GM18502 (cell line): ENCODE measurements around the gene DPEP3.
"Not testable (repeated sequence)": the region's sequence is repeated elsewhere in the genome, so short reads cannot be mapped to it uniquely, and the experiment has no call there.

Source experiments
- ATAC-seq: cut with Tn5 transposase; IDR thresholded peaks from one replicate; pipeline ENCODE4 v1.9.1; 2021; ENCODE audit warnings: mild to moderate bottlenecking; ENCODE audit not compliant: unreplicated experiment, poor library complexity

DPEP3 gene

GRCh38 chr16:67948015-67948414, 32.3 kb downstream of the DPEP3 start:
- no peak for ATAC-seq

GRCh38 chr16:67946966-67947558, 33.2 kb downstream of the DPEP3 start:
- no peak for ATAC-seq

- ATAC-seq: no peak
These were observed 34.1 kb downstream of the DPEP3 start for GRCh38 chr16:67946128-67946569.

GRCh38 chr16:67945392-67945933, 34.8 kb downstream of the DPEP3 start:
- no peak for ATAC-seq

GRCh38 chr16:67944690-67945391, 35.5 kb downstream of the DPEP3 start:
- no peak for ATAC-seq

- ATAC-seq: no peak
These were observed 36.4 kb downstream of the DPEP3 start, which contains the start of gene LCAT for GRCh38 chr16:67943619-67944504. LCAT (minus strand) TSS chr16:67944120; CDS start chr16:67944101, 19 bp downstream.

- no peak for ATAC-seq
These were observed 37.1 kb downstream of the DPEP3 start for GRCh38 chr16:67943256-67943618.

GRCh38 chr16:67942510-67943255, 37.6 kb downstream of the DPEP3 start:
- ATAC-seq: no peak

- ATAC-seq: no peak
These were observed 38.1 kb downstream of the DPEP3 start for GRCh38 chr16:67942200-67942509.

- no peak for ATAC-seq
These were observed 38.7 kb downstream of the DPEP3 start for GRCh38 chr16:67941469-67942199.

GRCh38 chr16:67940446-67941089, 39.7 kb downstream of the DPEP3 start:
- ATAC-seq: no peak

- no peak for ATAC-seq
These were observed 40.5 kb downstream of the DPEP3 start for GRCh38 chr16:67939507-67940445.

- ATAC-seq: not testable (repeated sequence)
These were observed 42.6 kb downstream of the DPEP3 start for GRCh38 chr16:67937713-67938112.

GRCh38 chr16:67936880-67937605, 43.3 kb downstream of the DPEP3 start:
- ATAC-seq: peak; percentile 56

- peak; percentile 2 for ATAC-seq
These were observed 44.0 kb downstream of the DPEP3 start, which contains the start of gene PSMB10 for GRCh38 chr16:67936124-67936879. PSMB10 (minus strand) TSS chr16:67936850; CDS start chr16:67936749, 101 bp downstream.

GRCh38 chr16:67935402-67936123, 44.7 kb downstream of the DPEP3 start:
- ATAC-seq: peak; percentile 89
